NCI-H187 (cell line): Measurements from ENCODE around the gene UTRN.

ENCODE experiments used
- DNase-seq, 2 experiments: peaks; one replicate each; lab custom pipeline; 2025; lab: John Stamatoyannopoulos, UW

Gene UTRN

DNA sequence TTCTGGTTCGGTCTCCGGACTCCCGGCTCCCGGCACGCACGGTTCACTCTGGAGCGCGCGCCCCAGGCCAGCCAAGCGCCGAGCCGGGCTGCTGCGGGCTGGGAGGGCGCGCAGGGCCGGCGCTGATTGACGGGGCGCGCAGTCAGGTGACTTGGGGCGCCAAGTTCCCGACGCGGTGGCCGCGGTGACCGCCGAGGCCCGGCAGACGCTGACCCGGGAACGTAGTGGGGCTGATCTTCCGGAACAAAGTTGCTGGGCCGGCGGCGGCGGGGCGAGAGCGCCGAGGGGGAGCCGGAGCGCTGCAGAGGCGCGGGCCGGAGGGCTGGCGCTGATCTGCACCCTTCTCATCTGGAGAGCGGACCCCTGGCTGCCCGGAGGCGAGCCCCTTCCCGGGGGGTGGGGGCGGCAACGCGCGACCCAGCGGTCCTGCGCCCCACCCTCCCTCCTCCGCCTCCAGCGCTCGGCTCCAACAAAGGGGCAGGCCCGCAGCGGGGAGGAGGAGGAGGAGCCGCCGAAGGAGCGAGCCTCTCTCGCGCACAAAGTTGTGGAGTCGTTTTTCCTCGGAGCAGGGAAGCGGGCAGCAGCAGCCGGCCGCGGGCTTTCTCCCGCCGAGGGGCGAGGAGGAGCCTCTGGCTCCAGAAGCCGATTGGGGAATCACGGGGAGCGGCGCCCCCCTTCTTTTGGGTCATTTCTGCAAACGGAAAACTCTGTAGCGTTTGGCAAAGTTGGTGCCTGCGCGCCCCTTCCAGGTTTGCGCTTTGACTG, at the start of gene UTRN:
UTRN (plus strand) TSS at position 553 of the 765 bp plus-strand sequence. CDS start 6,494 bp downstream, outside the sequence.
- no peak for DNase-seq

DNA sequence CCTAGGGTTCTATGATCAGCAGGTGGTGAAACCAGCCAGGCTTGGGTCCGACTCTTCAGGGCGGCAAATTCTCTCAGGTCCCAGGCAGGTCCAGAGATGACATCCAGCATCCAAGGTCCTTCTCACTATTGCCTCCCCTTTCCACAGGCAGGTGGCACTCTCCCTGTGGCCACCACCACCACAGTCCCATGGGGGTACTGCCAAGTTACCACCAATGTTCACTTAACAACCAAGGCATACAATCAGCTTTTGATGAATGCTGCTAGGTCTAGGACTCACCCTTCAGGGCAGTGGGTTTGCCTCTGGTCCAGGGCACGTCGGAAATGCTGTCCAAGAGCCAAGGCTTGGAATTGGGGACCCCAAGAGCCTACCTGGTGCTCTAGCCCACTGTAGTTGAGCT, 40.4 kb upstream of the UTRN start:
- DNase-seq: no peak

GRCh38 chr6:144246988-144247387, 38.1 kb upstream of the UTRN start:
- no peak for DNase-seq

DNA sequence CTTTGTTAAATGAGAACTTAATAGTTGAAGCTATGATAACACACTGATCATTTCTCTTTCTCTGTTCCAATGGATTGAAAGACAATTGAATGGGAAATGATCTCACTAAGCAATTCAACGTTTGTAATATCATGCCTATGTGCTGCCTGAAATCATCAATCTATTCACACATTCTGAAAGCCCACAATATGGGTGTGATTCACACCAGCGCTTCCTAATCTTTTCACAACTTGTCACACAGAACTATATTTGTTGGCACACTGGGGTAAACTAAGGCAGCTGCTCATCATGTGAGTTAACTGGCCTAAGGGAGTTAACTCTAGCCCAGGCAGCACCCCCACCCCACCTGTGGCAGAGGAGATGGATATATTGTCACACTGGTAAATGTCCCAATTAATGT, 37.1 kb upstream of the UTRN start:
- DNase-seq: no peak

GRCh38 chr6:144248476-144249301, 36.4 kb upstream of the UTRN start:
- no peak for DNase-seq

DNA sequence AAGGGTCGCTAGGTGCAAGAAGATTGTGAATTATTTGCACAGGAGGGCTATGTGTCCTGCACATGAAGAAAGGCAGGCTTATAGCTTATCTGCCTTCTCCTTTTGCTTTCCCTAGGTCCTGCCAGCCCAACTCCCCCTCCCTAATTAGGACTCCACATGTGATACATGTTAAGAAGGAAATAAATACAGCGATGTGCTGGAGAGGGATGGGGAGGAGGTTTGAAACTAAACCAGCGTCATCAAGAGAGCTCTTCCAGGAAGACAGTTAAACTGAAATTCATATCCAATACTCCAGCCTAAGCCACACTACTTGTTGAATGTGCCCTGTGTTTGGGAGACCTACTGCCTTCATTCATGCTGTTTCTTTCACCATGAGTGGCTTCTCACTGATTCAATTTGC, 34.9 kb upstream of the UTRN start:
- DNase-seq: no peak

DNA sequence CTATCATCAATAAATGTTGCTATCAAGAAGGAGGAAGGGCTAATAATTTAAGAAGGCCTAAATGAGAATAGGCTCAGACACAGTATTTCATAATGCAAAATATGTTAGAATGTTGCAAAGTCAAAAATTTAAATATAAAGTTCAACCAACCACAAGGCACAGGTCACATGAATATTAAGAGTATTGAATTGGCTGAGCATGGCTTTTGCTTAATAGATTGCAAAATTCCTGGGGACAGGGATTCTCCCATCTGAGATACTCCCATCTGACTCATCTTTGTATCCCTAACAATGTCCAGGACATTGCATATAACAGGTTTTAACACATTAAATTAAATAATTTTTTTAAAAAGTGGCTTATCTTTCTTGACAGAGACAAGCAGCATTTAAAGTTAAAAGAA, 32.9 kb upstream of the UTRN start:
- no peak for DNase-seq

GRCh38 chr6:144259986-144260385, 25.1 kb upstream of the UTRN start:
- DNase-seq: no peak

DNA sequence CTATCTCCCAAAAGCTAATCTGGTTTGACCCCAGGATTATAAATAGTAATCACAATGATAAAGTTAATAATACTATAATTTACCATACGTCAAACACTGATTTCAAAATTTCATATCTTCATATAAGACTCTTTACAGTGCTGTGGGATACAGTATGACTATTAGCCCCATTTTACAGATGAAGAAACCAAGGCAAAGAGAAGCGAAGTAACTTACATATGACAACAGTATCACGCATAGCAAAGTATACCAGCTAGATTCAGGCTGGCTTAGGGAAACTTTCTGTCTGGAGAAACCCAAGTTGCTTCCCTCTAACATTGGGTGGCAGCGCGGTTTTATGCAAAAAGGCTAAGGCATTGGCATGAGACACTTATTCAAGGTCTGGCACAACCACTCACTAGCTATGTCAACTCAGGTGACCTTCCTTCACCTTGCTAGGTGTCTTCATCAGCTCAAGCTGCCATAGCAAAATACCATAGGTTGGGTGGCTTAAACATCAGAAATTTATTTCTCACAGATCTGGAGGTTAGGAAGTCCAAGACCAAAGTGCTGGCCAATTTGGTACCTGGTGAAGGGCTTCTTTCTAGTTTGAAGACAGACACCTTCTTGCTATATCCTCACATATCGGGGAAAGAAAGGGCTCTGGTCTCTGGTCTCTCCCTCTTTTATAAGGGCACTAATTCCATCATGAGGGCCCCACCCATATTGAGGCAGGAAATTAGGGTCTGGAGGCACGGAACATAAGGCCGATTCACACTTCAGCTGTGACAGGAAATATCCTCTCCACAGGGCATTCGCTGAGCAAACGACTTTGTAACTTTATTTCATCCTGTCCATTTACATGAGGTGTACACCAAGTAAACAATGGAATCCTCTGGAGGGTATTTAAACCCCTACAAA, 22.4 kb upstream of the UTRN start:
- DNase-seq: no peak

- no peak for DNase-seq
Observed at GRCh38 chr6:144263786-144264185, 21.3 kb upstream of the UTRN start.

- DNase-seq: no peak
Observed at GRCh38 chr6:144264270-144265060, 20.7 kb upstream of the UTRN start.

DNA sequence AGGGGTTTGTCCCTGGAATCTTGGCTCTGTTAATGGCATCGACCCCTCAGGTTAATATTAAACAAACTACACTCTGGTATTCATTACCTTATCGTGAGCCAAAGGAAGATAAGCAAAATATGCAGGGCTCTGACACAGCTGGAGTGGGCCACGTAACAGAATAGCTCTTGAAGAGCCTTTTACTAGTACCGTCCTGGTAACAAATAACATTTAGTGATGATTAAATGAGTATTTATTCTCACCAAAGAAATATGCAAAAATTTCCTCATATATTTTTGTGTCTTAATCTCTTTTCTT, 20.1 kb upstream of the UTRN start:
- DNase-seq: no peak

- no peak for DNase-seq
Observed at GRCh38 chr6:144265390-144265789, 19.7 kb upstream of the UTRN start.

DNA sequence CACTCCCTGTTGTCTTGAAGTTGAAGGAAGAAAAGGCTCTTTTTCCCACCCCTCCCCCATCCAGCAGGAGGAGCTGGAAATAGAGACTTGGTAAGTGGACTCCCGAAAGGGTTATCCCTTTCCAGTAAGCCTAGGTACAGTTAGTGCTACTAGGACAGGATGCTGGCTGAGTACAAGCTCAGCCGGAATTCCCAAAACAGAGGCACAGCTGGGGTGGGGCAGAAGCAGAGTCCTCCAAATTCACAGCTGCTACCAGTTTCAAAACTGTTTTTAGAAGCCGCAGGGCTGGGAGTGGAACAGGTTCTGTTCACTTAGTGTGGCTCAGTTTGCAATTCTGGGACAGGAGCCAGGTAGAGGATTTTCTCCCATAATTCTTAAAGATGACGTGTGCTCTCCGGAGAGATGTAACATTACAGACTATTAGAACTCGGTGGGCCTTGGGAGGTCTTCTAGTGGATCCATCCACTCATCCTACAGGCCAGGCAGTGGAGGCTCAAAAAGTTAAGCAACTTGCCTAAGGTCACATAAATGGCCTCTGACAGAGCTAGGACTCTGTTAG, 19.0 kb upstream of the UTRN start:
- no peak for DNase-seq

GRCh38 chr6:144268794-144269349, 16.3 kb upstream of the UTRN start:
- DNase-seq: no peak

GRCh38 chr6:144277174-144277573, 8.0 kb upstream of the UTRN start:
- no peak for DNase-seq

DNA sequence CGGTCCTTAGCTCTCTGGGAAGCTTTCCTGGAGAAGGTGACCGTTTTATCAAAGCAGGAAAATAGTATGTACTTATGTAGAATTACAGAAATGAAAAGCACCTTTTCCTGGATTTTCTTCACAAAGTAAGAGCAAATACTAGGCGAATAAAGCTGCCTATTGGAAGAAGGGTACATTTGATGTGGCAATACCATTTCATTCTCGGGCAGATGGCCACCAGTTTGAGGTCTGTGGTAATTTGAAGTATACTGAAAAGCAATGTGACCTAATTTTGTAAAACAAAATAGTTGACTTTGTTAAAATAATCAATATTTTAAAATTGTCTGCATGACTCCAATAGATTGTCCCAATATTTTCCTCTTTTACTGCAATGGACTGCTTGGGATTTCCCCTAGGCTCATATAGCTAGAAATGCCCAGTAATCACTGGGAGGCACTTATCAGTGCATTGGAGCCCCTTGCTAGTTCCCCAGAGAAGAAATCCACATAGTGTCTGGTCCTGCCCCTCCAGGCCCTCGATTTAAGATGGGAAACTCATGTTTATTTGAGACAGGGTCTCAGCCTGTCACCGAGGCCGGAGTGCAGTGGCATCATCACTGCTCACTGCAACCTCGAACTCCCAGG, 7.4 kb upstream of the UTRN start:
- no peak for DNase-seq

- no peak for DNase-seq
Observed at GRCh38 chr6:144278659-144279314, 6.3 kb upstream of the UTRN start.

GRCh38 chr6:144279484-144280150, 5.5 kb upstream of the UTRN start:
- DNase-seq: no peak
